ENCODE measurements around the gene KCND2. TPM values are rescaled to one million over a fixed set of nuclear protein-coding genes. Genes with fewer than 3 reads are reported as not detected.

Gene KCND2
- total RNA-seq, 4 donors from 2014 or later: under 0.01 to 1.3 (median 0.59) TPM; not detected in 1

GRCh38 chr7:120709972-120710320, 437.0 kb downstream of the KCND2 start:
- WGBS, 2 donors: 83 to 89% methylated on average over 1 of the region's 1 CpG
- Histone ChIP-seq H3K27me3 (no peaks in the 10 kb centered on the region), H3K27ac (no peak overlapping the region), H3K4me3 (no peak overlapping the region), H3K4me1 (no peaks in the 10 kb centered on the region), H3K9me3 (no peaks in the 10 kb centered on the region), H3K36me3 (no peaks in the 10 kb centered on the region)
- TF ChIP-seq POLR2A (IDR thresholded peaks at IDR 0.05): no peak
- no peak for DNase-seq (ENCODE audit: low spot score in 2 of 2)

GRCh38 chr7:120714945-120715344, 442.0 kb downstream of the KCND2 start:
- Histone ChIP-seq H3K4me1 (no peaks in the 10 kb centered on the region), H3K36me3 (no peaks in the 10 kb centered on the region), H3K9me3 (no peaks in the 10 kb centered on the region), H3K27me3 (no peaks in the 10 kb centered on the region), H3K4me3 (no peak overlapping the region), H3K27ac (no peak overlapping the region)
- DNase-seq (ENCODE audit: low spot score in 2 of 2): no peak
- no peak for TF ChIP-seq POLR2A (IDR thresholded peaks at IDR 0.05)
- no peak for TF ChIP-seq CTCF (IDR thresholded peaks at IDR 0.05)
- no peak for TF ChIP-seq EP300 (IDR thresholded peaks at IDR 0.05)
- 88% methylated on average over 3 of the region's 3 CpGs for WGBS, 2 donors

- Histone ChIP-seq H3K27ac (no peak overlapping the region), H3K9me3 (no peaks in the 10 kb centered on the region), H3K36me3 (no peaks in the 10 kb centered on the region), H3K4me1 (no peaks in the 10 kb centered on the region), H3K4me3 (no peak overlapping the region), H3K27me3 (no peaks in the 10 kb centered on the region)
- DNase-seq (ENCODE audit: low spot score in 2 of 2): no peak
- 59 to 69% methylated on average over 2 of the region's 2 CpGs for WGBS, 2 donors
- TF ChIP-seq POLR2A (IDR thresholded peaks at IDR 0.05) (no peak), CTCF (IDR thresholded peaks at IDR 0.05) (no peak), EP300 (IDR thresholded peaks at IDR 0.05) (no peak)
These were observed 443.3 kb downstream of the KCND2 start for GRCh38 chr7:120716307-120716706.

GRCh38 chr7:120717166-120717565, 444.2 kb downstream of the KCND2 start:
- no peak for DNase-seq (ENCODE audit: low spot score in 2 of 2)
- TF ChIP-seq EP300 (IDR thresholded peaks at IDR 0.05) (no peak), CTCF (IDR thresholded peaks at IDR 0.05) (no peak), POLR2A (IDR thresholded peaks at IDR 0.05) (no peak)
- Histone ChIP-seq H3K27ac (no peak overlapping the region), H3K36me3 (no peaks in the 10 kb centered on the region), H3K27me3 (no peaks in the 10 kb centered on the region), H3K9me3 (no peaks in the 10 kb centered on the region), H3K4me1 (no peaks in the 10 kb centered on the region), H3K4me3 (no peak overlapping the region)
- WGBS, 2 donors: 77 to 79% methylated on average over 4 of the region's 4 CpGs

GRCh38 chr7:120718361-120718760, 445.4 kb downstream of the KCND2 start:
- no peak overlapping the region for H3K4me3 ChIP-seq
- no peak for TF ChIP-seq POLR2A (IDR thresholded peaks at IDR 0.05)
- TF ChIP-seq EP300 (IDR thresholded peaks at IDR 0.05): no peak
- TF ChIP-seq CTCF (IDR thresholded peaks at IDR 0.05): no peak
- no peaks in the 10 kb centered on the region for H3K4me1 ChIP-seq
- H3K27ac ChIP-seq: no peak overlapping the region
- WGBS, 2 donors: 69 to 74% methylated on average over 2 of the region's 2 CpGs
- no peaks in the 10 kb centered on the region for H3K27me3 ChIP-seq
- H3K9me3 ChIP-seq: no peaks in the 10 kb centered on the region
- no peaks in the 10 kb centered on the region for H3K36me3 ChIP-seq
- no peak for DNase-seq (ENCODE audit: low spot score in 2 of 2)

- 66 to 68% methylated on average over 2 of the region's 2 CpGs for WGBS, 2 donors
- Histone ChIP-seq H3K36me3 (no peaks in the 10 kb centered on the region), H3K4me1 (peaks cover 0 to 4% (median 0%) of the 10 kb centered on the region in 4 donors), H3K4me3 (no peak overlapping the region), H3K27ac (no peak overlapping the region), H3K27me3 (no peaks in the 10 kb centered on the region), H3K9me3 (no peaks in the 10 kb centered on the region)
- TF ChIP-seq CTCF (IDR thresholded peaks at IDR 0.05) (no peak), EP300 (IDR thresholded peaks at IDR 0.05) (no peak), POLR2A (IDR thresholded peaks at IDR 0.05) (no peak)
- DNase-seq (ENCODE audit: low spot score in 2 of 2): no peak
These were observed 447.3 kb downstream of the KCND2 start for GRCh38 chr7:120720317-120720716.

Data from tibial nerve (tissue), 4 donors.